GM19099 (cell line): ENCODE data around the gene NDC80.
A peak's percentile ranks its signal among the peaks of the same experiment; 100 is the strongest.

Source experiments
- POLR2A ChIP-seq: IDR thresholded peaks from 3 replicates; pipeline ENCODE4 v1.6.1; 2011; ENCODE audit warnings: low read depth; ENCODE audit not compliant: insufficient read length; ENCODE audit errors: extremely low read depth

Gene NDC80

GRCh38 chr18:2651981-2652380 lies 80.6 kb downstream of the NDC80 start:
- TF ChIP-seq POLR2A, result no peak

- no peak for TF ChIP-seq POLR2A
Observed at GRCh38 chr18:2653467-2653866, 82.1 kb downstream of the NDC80 start.

- TF ChIP-seq POLR2A, result no peak
Observed at GRCh38 chr18:2654169-2654927, 83.0 kb downstream of the NDC80 start.

GRCh38 chr18:2654928-2655177 lies 83.5 kb downstream of the NDC80 start:
- no peak for TF ChIP-seq POLR2A

- peak; percentile 94 for TF ChIP-seq POLR2A
Observed at GRCh38 chr18:2655178-2655953, 84.0 kb downstream of the NDC80 start, which contains the start of gene SMCHD1. Gene SMCHD1 (plus strand): TSS chr18:2655726. CDS start chr18:2656076, 350 bp downstream.

- no peak for TF ChIP-seq POLR2A
Observed at GRCh38 chr18:2655954-2656236, 84.5 kb downstream of the NDC80 start.

GRCh38 chr18:2656237-2656980 lies 85.1 kb downstream of the NDC80 start:
- TF ChIP-seq POLR2A, result no peak

GRCh38 chr18:2656981-2657512 lies 85.7 kb downstream of the NDC80 start:
- no peak for TF ChIP-seq POLR2A

GRCh38 chr18:2657788-2658458 lies 86.6 kb downstream of the NDC80 start:
- TF ChIP-seq POLR2A, result no peak

- no peak for TF ChIP-seq POLR2A
Observed at GRCh38 chr18:2662990-2663389, 91.6 kb downstream of the NDC80 start.
